Retinal pigment epithelial cell (primary cell): Measurements from ENCODE around the gene CEBPA.

Experiments used
- DNase-seq: peaks from one replicate; pipeline ENCODE4 v3.0.0-alpha.2; 2010; ENCODE audit warnings: low read depth
- H3K4me3 ChIP-seq: 2 replicates; pipeline ENCODE4 v1.5.1; 2011; ENCODE audit warnings: mild to moderate bottlenecking, low read length, control low read depth, moderate library complexity
- TF ChIP-seq, protein P1 (sequence below): conservative IDR thresholded peaks from 2 replicates; pipeline ENCODE4 v1.5.1; 2011; ENCODE audit warnings: low read depth, low read length, control low read depth, inconsistent platforms

CEBPA gene

DNA sequence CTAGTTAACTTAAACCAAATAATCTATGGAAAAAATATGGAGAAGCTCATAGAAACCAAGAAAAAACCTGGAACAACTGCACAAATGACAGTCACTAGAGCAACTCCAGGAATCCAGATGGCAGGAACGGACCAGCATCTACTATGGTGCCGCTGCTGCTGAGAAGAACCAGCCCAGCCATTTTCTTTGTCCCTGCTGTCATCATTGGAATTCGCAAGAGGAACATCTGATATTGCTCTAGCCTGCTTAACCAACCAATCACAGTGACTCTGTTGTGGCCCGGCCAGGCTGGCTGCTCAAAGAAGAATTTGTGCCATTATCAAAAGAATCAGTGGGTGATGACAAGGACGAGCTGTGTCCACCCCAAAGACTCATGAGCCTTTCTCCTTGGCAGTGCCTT, 33.1 kb upstream of the CEBPA start:
- TF ChIP-seq, protein P1, sequence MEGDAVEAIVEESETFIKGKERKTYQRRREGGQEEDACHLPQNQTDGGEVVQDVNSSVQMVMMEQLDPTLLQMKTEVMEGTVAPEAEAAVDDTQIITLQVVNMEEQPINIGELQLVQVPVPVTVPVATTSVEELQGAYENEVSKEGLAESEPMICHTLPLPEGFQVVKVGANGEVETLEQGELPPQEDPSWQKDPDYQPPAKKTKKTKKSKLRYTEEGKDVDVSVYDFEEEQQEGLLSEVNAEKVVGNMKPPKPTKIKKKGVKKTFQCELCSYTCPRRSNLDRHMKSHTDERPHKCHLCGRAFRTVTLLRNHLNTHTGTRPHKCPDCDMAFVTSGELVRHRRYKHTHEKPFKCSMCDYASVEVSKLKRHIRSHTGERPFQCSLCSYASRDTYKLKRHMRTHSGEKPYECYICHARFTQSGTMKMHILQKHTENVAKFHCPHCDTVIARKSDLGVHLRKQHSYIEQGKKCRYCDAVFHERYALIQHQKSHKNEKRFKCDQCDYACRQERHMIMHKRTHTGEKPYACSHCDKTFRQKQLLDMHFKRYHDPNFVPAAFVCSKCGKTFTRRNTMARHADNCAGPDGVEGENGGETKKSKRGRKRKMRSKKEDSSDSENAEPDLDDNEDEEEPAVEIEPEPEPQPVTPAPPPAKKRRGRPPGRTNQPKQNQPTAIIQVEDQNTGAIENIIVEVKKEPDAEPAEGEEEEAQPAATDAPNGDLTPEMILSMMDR, result no peak
- no peak for DNase-seq
- no peak overlapping the region for H3K4me3 ChIP-seq

DNA sequence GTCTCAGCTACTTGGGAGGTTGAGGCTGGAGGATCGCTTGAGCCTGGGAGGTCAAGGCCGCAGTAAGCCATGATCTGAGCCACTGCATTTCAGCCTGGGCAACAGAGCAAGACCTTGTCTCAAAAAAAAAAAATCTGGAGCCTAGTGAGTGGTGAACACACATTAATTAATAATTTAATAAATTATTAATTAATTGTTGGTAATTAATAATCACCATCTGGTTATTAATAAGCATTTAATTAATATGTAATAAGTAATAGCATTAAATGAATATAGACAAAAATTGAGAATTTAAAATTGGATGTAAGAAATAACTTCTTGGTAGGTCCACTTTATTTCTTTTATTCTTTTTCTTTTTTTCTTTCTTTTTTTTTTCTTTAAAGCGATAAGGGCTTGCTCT, 31.9 kb upstream of the CEBPA start:
- H3K4me3 ChIP-seq, result no peak overlapping the region
- DNase-seq, result no peak
- TF ChIP-seq, protein P1, result no peak

GRCh38 chr19:33333642-33334041, 31.3 kb upstream of the CEBPA start:
- TF ChIP-seq, protein P1, result no peak
- no peak overlapping the region for H3K4me3 ChIP-seq
- DNase-seq, result no peak

DNA sequence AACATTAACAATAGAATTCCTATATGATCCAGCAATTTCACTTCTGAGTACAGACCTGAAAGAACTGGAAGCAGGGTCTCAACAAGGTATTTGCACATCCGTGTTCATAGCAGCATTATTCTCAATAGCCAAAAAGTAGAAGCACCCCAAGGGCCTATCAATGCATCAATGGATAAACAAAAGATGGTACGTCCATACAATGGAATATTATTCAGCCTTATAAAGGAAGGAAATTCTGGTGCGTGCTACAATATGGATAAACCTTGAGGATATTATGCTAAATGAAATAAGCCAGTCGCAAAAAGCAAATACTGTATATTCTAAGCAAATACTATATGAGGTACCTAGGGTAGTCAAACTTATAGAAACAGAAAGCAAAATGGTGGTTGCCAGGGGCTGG, 30.8 kb upstream of the CEBPA start:
- no peak for DNase-seq
- TF ChIP-seq, protein P1, result no peak
- H3K4me3 ChIP-seq, result no peak overlapping the region

DNA sequence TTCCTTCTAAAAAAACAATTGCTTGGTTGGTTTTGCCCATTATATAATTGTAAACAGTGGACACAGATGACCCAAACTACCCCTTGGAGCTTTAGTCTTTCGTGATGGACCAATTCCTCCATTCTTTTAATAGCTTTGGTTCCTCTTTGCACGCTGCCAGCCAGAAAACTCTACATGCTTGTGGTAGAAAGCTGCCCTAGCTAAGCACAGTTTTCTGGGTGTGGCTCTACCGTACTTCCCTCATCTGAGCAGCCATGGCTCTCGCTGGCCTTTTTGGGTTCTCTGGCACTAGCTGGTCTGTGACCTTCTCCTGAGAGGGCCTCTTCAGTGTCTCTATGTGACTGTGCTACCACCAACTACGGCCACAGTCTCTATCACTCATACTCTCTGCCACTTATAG, 29.9 kb upstream of the CEBPA start:
- H3K4me3 ChIP-seq, result no peak overlapping the region
- DNase-seq, result no peak
- TF ChIP-seq, protein P1, result no peak

DNA sequence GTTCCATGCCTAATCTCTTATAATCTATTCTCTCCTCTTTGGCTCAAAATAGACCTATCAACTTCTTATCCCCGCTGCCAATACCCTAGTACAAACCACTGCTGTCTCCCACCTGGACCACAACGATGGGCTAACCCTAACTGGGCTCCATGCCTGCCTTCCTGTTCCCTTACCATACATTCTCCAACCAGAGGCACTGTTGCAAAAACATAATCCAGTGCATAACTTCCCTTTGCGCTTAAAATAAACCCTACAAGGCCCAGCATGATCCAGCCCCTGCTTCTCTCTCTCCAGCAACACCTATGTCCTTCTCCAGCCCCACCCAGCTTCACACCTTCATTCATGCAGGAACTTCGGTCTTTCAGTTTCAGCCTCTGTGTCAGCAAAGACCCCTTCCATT, 27.4 kb upstream of the CEBPA start:
- H3K4me3 ChIP-seq, result no peak overlapping the region
- no peak for DNase-seq
- TF ChIP-seq, protein P1, result no peak

DNA sequence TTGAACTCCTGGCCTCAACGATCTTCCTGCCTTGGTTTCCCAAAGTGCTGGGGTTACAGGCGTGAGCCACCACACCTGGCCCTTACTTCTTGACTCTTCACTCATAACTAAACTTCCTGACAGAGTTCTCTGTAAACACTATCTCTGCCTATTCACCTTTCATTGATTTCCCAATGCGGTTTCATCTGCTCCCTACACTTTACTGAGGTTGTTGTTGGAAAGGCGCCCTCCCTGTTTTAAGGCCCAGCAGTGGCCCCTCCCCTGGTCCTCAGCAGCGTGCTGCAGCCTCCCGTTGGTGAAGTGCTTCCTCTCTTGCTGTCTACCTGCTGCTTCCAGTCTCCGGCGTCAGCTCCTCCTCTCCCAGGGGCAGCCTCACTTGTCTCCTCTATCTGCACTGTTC, 26.7 kb upstream of the CEBPA start:
- TF ChIP-seq, protein P1, result no peak
- no peak for DNase-seq
- no peak overlapping the region for H3K4me3 ChIP-seq
